LoVo (cell line): Measurements from ENCODE around the gene GALNT13.

ENCODE experiments used
- DNase-seq: peaks from one replicate; pipeline ENCODE4 v3.0.0-alpha.2; 2016; ENCODE audit warnings: low spot score

GALNT13 gene

GRCh38 chr2:153944800-153945199 is 73.1 kb downstream of the GALNT13 start:
- no peak for DNase-seq

GRCh38 chr2:153946036-153946435 is 74.3 kb downstream of the GALNT13 start:
- no peak for DNase-seq

GRCh38 chr2:153953761-153954160 is 82.0 kb downstream of the GALNT13 start:
- DNase-seq: no peak

- no peak for DNase-seq
Measured at GRCh38 chr2:153963256-153963655, 91.5 kb downstream of the GALNT13 start.

GRCh38 chr2:153967248-153967973 is 95.7 kb downstream of the GALNT13 start:
- DNase-seq: no peak

- DNase-seq: no peak
Measured at GRCh38 chr2:153971250-153971649, 99.5 kb downstream of the GALNT13 start.

- no peak for DNase-seq
Measured at GRCh38 chr2:153971855-153972254, 100.1 kb downstream of the GALNT13 start.

- DNase-seq: no peak
Measured at GRCh38 chr2:153972412-153972811, 100.7 kb downstream of the GALNT13 start.

GRCh38 chr2:153986488-153987229 is 114.9 kb downstream of the GALNT13 start:
- peak; percentile 33 for DNase-seq

GRCh38 chr2:153990771-153991170 is 119.0 kb downstream of the GALNT13 start:
- no peak for DNase-seq

- no peak for DNase-seq
Measured at GRCh38 chr2:154013514-154013913, 141.8 kb downstream of the GALNT13 start.

- DNase-seq: no peak
Measured at GRCh38 chr2:154015233-154015632, 143.5 kb downstream of the GALNT13 start.

GRCh38 chr2:154029504-154029903 is 157.8 kb downstream of the GALNT13 start:
- no peak for DNase-seq

- no peak for DNase-seq
Measured at GRCh38 chr2:154032220-154032619, 160.5 kb downstream of the GALNT13 start.

- DNase-seq: no peak
Measured at GRCh38 chr2:154046493-154046892, 174.8 kb downstream of the GALNT13 start.

GRCh38 chr2:154048905-154049304 is 177.2 kb downstream of the GALNT13 start:
- DNase-seq: no peak

- DNase-seq: no peak
Measured at GRCh38 chr2:154049561-154049960, 177.8 kb downstream of the GALNT13 start.

- DNase-seq: no peak
Measured at GRCh38 chr2:154067124-154067523, 195.4 kb downstream of the GALNT13 start.

- no peak for DNase-seq
Measured at GRCh38 chr2:154078926-154079325, 207.2 kb downstream of the GALNT13 start.

GRCh38 chr2:154092571-154092970 is 220.8 kb downstream of the GALNT13 start:
- no peak for DNase-seq

GRCh38 chr2:154093856-154094255 is 222.1 kb downstream of the GALNT13 start:
- DNase-seq: no peak

- no peak for DNase-seq
Measured at GRCh38 chr2:154097833-154098398, 226.2 kb downstream of the GALNT13 start.

- no peak for DNase-seq
Measured at GRCh38 chr2:154120706-154121105, 249.0 kb downstream of the GALNT13 start.
